Stimulated activated CD4-positive, alpha-beta T cell treated with anti-CD3 and anti-CD28 coated beads, Interleukin-4, amount 100 ng/mL, for 1 hour (primary cell): ENCODE results near the gene KCNK16.
A peak's percentile ranks its signal among the peaks of the same experiment; 100 is the strongest.

ENCODE experiments used
- DNase-seq: peaks from one replicate; pipeline ENCODE4 v3.0.0-alpha.2; 2020

KCNK16 gene

DNA sequence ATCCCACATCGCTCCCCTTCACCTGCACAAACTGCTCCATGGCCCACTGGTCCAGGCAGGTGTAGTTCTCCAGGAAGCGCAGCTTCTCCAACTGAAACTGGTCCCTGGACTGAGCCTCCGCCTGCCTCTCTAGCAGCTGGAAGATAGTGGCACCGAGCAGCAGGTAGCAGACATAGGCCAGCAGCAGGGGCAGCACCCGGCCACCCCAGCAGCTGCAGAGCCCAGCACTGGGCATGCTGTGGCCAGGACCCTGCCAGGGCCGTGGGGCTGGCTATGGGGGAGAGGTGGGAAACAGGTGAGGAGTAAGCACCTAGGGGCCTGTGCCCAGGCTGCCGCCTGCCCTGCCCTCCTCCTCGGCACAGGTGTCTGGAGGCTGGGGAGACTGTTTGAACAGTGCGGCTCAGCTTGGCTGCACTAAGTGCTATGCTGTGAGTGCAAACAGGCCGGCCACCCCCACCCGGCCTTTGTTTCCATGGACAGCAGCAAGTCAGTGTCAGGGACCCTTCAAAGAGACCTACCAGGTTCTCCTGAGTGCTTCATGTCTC lies at the start of gene KCNK16:
TSS of gene KCNK16 (minus strand) at position 397 of the 545 bp plus-strand sequence. CDS start at position 235, 162 bp downstream.
- DNase-seq, result no peak

DNA sequence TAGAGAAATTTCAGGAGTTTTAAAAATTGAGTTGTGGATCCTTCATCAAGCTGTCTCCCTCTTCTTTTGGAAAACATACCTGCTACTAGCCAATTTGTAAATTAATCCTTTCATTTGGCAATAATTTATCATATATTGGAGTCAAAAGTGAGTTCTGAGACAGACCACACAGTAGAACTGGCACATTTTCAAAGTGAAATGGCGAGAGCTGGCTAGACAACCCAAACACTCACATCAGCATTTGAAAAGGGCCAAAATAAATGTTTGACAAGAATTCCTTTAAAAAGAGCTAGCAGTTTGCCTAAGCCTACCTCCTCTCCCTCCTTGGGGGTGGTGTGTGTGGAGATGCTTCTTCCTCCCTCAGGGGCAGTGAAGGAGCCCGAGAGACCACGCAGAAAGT lies 47.9 kb upstream of the KCNK16 start:
- no peak for DNase-seq

DNA sequence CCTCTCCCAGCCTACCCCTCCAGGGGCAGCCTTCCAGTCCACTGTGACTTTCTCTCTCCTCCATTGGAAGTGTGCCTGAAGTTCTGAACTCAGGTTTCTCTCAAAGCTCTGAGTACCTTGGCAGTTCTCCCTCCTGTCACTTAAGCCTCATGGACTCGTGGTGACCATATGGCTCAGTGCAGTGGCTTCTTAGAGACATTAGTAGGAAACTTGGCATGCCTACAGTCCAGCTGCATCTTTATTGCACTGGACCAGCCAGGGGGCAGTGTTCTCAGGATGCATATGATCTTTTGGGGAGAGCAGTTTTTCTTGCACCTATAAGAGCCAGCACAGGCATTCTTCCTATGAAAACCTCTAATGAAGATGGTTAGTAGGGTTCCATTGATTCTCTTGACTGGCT lies 47.5 kb upstream of the KCNK16 start:
- DNase-seq, result no peak

DNA sequence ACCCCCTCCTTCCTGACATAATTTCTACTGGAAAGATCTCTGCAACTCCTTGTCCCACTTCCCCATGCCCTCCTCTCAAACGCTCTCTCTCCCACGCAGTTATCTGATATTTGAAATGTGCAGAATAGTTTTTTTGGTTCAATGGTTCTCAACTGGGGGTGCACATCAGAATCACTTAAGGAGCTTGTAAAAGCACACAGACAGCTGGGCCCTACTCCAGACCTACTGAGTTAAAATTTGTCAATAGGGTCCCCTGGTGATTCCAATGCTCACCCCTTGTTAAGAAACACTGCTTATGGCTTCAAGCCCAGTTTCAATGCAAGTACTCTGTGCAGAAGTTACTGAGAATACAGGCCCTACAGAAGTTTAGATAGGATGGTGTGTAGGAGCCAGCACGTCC lies 45.2 kb upstream of the KCNK16 start:
- no peak for DNase-seq

DNA sequence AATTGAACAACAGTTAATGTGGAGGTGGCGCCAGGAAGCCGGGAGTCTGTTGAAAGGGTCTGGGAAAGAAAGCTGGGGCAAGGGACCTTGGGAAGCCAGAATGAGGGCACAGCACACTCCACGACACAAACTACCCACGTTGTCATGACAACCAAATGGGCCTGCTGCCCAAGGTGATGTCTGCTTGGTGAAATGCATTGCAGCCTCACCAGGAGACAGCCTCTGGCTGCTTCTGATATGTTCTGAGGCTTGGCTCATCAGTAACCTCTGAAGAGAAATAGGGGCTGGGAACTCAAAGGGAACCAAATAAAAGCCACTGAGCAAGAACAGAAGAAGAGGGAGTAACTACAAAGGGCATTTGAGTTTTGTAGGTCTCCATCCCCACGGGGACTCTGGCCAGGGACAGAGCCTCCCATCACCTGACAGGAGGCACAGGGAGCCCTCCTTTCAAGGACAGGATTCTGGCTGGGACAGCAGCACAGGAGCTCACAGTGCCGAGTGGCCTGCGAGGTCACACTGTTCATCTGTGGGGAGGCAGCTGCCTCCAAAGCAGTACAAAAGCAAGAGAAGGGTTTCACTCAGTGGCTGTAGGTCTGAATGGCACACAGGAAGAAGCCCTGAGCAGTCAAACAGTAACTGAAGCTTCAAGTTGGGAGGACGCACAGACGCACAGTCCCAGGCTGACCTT lies 44.6 kb upstream of the KCNK16 start:
- DNase-seq, result no peak

DNA sequence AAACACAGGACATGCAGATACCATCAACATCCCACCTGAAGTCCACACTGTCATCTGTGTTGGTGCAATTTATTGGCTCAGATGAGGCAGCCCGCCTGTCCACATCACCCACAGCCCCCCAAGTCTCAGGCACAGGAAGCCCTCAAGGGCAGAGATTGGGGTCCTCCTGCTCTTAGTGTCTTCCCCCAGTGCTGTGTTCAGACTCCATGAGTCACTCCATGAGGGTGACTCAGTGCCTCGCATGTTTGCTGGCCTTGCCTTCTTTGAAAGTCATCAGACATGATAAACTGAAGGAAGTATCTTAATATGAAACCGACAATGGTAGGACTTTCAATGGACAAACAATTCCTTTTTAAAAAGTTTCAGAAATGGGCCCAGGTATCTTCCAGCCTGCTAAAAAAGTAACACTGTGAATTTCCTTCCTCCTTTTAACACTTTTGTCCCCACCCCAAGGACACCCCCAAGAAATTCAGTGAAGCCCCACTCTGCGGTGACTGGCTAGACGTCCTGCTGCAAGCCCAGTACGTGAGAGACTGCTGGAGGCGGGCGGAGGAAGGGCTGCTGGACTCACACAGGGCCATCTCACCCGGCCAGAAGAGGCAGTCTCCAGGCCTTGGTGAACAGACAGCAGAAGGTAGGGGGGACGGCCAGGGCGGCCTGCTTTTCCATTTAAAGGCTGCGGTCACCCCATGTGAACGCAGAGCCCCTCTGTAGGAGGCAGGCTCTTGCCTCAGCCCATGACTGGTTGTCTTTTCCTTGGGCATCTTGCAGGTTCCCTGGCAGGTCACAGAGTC lies 43.0 kb upstream of the KCNK16 start:
- DNase-seq, result no peak

DNA sequence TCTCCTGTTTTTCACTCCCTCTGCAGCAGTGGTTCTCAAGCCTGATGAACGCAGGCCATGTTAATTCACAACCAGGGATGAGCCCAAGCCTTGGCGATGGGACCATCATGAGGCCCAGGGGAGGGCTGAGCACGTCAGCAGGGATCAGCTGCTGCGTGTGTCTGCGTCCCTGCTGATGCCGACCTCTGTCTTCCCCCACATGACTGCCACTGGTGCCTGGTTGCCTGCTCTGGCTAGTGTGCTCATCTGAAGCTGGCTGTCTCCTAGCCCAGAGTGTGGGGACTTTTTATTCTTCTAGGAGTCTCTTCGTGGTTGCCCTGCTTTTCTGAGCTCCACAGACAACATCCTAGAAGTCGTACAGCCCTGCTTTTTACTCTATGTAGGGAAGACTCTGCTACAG lies 40.8 kb upstream of the KCNK16 start:
- no peak for DNase-seq

DNA sequence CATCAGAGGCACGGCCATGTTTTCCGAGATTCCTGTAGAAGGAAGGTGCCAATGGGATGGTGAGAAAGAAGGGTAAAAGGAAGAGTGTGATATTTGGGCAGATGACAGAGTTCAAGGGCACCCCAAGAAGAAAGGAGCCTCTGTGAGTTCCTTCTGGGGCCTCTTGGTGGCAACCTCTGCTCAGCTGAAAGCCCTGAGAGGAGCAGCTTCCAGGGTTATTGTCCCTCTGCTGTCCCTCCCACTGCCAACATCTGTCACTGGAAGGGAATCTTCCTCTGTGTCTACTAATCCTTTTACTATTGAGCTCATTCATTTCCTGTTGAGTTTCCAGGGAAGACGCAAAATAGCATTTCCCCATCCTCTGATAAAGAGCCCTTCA lies 40.0 kb upstream of the KCNK16 start:
- DNase-seq, result no peak

DNA sequence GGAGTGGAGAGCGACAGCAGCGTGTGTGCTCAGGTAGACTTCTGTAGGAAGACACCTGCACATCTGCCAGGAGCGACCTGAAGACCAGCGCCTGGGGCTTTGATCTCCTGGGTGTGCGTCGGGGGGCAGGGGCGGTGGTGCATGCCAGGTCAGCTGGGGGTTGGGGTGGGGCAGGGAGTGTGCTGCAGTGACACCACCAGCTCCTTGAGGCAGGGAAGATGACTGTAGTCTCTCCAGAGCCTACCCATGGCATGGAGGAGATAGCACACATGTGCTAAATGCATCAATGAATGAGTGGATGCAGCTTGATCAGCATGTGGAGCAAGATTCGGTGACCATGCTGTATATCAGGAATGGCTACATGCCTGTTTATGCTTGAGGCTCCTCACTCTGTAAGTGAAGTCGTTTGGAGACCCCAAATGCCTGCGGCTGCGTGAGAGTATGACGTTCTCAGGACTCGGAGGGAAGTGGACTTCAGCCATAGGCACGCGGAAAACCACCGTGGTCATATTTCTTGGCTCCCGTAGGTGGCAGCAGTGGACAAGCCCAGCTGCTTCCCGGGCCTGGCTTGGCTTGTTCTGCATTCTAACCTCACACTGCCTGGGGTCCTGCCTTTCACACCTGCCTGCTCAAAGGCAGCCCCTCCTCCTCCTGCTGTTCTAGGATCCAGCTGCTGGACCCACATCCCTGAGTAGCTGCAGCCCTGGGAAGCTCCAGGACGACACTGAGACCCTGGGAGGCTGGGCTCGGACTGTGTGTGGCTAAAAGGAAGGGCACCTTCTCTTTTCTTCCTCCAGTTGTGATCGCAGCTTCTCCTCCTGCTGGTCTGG lies 39.4 kb upstream of the KCNK16 start:
- peak; percentile 38 for DNase-seq

DNA sequence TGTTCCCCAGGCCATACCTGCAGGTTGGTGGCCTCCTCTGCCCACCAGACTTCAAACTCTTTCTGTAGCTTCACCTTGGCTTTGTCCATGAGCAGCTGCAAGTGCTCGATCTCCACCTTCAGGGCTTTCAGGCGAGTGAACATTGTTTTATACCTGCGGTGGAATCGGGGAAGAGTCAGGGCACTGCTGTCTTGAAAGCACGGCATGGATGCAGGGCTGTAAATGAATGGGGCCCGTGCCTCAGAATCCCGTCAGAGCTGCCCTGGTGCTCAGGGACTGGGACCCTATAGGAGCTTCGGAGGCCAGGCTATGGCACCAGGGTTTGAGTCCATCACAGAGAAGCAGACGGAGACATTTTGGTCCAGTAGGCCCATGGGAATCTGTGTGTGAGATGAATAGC lies 37.9 kb upstream of the KCNK16 start:
- DNase-seq, result no peak

DNA sequence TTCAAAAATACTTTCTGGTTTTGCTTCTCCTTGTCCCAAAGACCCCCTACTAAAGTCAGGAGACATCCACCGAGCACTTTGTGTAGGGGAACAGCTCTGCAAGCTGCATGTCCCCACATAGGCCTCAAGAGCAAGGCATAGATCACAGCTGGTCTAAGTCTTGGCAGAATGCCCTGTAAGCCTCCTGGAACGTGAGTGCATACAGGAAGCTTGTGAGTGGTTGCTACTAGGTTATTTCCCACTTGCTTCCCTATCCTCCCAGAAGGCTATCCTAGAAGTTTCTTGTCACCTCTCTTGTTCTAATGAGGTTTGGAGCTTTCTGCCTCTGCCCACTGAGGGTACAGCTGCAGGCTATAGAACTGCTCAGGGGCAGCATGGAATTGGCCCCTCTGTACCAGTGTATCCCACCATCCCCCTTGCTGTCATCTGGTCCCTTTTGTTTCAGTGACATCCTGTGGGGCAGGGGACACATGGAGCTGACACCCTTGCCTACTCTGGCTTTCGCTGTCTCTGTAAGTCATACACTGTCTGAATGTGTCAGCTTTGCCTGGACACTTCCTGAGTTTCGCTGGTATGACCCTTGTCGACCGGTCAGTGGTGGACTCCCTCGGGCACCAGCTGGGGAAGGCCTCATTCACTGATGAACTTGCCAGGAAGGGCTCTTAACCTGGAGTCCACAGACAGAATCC lies 35.6 kb upstream of the KCNK16 start:
- DNase-seq, result no peak

DNA sequence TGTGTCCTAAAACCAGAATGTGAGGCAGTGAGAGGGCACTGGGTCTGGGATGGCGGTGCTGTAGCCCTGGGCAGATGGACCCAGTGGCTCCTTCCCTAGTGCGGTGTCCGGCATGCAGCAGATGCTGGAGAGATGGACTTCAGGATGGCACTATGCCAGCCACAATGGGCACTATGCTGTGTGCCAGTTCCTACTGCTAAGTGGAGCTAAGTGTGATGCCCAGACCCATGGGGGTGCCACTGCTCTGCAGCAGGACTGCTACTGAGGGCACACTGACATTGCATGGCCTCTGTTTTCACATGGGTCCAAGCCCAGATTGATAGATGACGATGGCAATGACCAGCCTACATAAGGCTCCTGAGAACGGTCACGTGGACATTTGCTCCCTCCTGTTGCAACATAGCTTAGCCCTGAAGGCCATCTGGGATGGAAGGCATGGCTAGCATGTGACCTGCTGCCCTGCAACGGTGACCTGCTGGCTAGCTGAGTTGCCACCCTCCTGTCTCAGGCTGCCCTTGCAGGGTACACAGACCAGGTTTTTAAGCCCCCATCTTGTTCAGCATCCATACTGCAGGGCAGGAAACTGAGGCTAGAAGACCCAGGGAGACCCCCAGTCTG lies 31.3 kb upstream of the KCNK16 start:
- no peak for DNase-seq

DNA sequence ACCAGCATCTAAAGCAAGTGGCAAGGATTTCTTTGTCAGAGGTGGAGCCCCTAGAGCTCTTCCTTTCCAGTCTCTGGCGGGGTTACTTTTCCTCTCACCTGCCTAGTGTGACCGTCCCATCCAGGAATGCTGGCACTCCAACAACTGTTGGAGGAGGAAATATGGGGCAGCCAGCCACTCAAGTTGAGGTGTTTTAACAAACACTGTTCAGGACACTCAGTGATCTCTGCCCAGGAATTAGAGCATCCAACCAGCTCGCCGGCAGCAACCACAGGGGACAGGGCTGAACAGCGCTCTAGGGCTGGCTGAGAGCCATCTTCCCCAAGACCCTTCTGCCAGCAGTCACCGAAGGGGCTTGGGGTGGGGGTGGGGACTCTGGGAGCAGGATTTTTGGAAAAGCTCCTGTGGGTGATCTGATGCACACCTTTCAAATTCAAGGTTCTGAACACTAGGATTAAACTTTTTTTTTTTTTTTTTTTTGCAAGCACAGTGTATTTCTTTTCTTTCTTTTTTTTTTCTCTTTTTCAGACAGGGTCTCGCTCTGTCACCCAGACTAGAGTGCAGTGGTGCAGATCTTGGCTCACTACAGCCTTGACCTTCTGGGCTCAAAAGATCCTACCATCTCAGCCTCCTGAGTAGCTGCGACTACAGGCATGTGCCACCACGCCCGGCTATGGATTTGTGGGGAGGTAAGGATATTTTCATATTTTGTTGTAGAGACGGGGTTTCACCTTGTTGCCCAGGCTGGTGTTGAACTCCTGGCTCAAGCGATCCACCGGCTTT lies 28.4 kb upstream of the KCNK16 start:
- DNase-seq, result no peak

DNA sequence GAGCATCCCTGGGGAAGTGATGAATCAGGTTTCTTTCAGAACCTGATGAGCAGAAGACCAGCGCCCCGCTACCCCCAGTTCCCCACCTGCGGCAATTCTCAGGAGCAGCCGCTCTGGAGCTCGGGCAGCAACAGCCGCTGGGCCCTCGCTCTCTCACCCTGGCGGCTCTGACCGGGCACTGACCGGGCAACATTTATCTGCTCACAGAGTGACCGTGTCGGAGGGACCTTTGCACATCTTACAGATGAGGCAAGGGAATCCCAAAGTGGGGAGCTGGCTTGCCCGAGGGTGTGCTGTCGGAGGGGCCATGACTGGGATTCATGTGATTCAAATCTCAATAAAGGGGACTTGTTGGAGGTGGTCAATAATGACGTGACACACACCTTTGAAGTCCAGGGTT lies 26.2 kb upstream of the KCNK16 start:
- DNase-seq, result no peak

DNA sequence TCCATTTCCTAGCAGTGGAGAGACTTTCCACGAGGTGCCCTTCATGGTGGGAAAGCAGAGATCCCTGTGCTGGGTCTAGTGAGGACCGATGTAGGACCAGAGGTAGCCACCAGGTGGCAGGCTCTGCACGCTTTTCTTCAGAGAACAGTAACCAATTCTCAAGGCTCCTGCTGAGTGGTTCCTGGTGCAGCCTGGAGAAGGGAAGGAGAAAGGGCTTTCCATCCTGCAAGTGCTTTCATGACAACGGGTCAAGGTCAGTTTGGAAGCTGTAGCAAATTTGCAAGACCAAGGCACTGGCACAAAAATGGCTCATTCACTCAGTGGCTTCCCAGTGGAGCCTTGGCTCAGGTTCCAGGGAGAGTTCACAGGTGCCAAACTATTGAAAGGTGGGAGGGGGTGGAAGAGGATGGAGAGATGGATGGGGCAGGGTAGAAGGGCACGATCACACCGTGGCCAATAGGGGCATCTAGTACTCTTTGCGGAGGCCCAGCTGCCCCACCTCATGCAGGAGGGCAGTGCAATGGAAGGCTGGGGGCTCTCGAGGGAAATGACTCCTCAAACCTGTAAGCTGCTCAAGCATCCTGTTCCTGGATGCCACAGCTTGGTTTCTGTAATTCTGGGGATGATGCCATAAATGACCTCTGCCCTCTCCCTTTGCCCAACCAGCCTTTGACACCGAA lies 25.5 kb upstream of the KCNK16 start:
- DNase-seq, result peak; percentile 64

DNA sequence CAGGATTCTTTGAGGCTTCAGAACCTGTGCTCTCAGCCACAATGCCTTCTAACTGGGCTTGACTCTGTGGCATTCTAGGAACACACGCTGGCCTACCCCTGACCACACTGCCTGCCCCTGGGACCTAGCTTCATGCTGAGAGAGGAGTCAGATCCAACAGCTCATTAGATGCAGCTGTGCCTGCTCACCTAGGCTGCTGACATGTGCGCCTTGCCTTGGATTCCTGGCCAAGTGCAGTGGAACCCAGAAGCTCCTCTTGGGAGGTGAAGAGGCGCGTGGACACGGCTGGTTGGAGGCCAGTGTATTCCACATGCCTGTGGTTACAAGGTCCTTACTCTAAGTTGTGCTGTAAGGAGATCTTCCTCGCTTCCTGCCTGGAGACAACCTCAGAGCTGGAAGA lies 24.7 kb upstream of the KCNK16 start:
- DNase-seq, result no peak

DNA sequence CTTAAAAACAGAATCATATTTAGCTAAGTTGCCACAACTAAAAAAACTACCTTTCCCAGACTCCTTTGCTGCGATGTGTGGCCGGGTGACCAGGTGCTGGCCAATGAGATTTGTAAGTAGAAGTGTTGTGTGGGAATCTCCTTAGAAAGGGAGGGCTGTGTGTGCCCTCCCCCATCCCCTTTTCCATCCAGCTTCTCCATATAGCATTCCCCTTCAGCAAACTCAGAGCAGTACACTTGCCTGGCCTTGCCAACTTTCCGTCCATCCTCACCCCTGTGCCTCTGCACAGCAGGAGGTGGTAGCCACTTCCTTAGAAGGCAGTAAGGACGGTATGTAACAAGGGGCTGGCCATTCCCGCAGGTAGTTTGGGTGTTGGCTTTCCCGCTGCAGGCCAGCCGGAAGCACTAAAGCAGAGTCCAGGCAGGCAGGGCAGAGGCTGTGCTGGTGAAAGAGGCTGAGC lies 22.3 kb upstream of the KCNK16 start:
- DNase-seq, result no peak

DNA sequence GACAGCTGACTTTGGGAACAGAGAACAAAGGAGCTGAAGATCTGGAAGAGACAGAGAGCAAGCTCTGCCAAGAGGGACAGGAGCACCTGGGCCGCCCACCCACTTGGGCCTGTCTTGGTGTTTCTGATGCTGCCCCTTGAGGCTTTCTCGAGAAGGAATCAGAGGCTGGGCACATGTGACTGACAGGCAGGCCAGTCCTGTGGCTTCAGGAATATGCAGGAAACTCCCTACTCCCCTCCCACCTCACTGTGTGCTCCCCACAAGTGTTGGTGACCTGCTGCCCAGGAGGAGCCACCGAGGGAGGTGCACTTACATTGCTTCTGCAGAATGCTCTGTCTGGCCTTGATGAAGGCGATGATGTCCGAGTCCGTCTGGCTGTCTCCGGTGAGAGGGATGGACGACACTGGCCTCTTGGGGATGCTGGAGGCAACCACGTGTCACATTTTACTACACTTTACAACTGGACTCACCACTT lies 20.9 kb upstream of the KCNK16 start:
- no peak for DNase-seq

DNA sequence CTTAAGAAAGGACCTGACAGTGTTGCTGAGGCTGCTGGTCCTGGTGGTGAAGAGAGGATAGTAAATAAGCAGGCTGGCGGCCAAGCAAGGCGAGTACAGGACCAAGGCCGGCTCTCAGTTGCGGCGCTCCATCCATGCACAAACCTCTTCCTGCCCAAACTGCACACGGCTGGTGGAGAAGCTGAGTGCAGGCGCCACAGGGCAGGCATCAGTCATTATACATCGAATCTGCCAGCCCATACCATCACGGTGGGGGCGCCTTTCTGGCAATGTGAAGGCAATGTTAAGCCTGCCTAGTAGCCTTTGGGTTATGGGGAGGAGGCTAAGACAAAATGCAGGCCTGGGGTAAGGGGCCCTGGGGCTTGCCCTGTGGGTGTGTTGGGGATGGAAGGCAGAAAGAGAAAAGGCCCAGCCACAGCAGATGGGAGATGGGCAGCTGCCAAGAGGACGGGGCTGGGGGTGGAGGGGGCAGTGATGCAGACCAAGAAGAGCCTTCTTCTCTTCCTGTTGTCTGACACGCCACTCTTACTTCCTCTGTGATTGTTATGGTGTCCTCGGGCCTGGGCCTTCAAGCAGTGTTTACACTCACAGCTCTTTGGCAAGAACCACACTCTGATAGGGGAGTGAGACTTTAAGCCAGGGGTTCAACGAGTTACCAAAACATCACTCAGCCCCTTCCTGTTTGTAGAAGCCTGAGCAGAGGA lies 20.3 kb upstream of the KCNK16 start:
- no peak for DNase-seq

DNA sequence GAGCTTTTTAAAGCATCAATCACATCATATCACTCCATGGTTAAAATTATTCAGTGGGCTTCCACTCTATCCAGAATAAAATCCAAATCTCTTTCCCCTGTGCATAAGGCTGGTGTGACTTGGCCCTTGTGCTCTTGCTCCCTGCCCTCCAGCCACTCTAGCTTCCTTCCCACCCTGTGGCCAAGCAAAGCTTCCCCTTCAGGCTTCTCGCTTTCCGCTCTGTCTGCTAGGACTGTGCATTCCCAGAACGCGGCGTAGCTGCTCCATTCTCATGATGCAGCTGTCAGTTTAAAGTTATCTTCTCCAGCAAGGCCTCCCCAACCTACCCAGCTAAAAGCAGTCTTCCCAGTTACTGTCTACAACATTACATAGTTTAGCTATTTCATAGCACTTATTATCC lies 19.4 kb upstream of the KCNK16 start:
- DNase-seq, result no peak
